SH-SY5Y (cell line): ENCODE results near the gene FEZ2.

Experiments used
- GATA2 ChIP-seq: IDR thresholded peaks from 2 replicates; pipeline ENCODE4 v1.6.1; 2011; ENCODE audit warnings: mild to moderate bottlenecking, low read depth, low read length
- GATA3 ChIP-seq: IDR thresholded peaks from 2 replicates; pipeline ENCODE4 v1.6.1; 2011; ENCODE audit warnings: low read depth, mild to moderate bottlenecking, low read length, moderate library complexity

DNA sequence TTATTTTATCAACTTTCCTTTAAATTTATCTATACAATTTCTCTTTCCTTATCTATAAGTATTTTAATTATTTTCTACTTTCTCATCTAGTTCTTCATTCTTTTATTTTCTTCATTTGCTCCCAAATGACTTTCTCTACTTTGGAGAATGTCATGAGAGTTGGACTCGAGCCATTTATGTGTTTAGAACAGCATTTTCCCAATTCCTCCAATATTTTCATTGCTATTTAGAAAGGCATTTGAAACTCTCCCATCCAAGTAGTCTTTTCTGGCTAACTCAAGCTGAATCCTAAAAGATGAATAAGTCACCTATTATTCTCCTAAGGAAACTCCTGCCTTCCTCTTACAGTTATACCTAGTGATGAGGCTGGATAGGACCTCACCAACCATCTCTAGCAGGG, 15.8 kb upstream of the FEZ2 start:
- no peak for TF ChIP-seq GATA2
- TF ChIP-seq GATA3, result no peak
